CD4-positive, alpha-beta T cell treated with Interleukin-17A for 4 hours (primary cell): Measurements from ENCODE around the gene SMARCC1.

Source experiments
- DNase-seq: peaks from one replicate; pipeline ENCODE4 v3.0.0-alpha.2; 2020; ENCODE audit warnings: mixed read lengths

Gene SMARCC1

DNA sequence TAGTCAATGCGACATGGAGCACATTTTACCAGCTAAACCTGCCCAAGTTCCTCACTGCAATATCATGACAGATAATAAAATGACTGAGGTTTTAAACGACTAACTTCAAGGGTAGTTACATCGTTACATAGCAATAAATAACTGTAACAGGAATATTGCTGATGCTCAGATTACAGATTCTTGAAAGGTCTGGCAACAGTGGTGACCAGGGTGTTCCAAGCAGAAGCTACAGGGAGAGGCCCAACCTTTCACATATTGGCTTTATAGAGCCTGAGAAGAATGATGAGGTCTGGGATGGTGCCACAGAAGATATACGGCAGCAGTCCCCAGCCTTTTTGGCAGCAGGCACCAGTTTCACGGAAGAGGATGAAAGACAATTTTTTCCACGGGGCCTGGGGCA is 151.9 kb downstream of the SMARCC1 start:
- DNase-seq = no peak

- DNase-seq = no peak
Observed at GRCh38 chr3:47628426-47628825, 153.3 kb downstream of the SMARCC1 start.

- DNase-seq = no peak
Observed at GRCh38 chr3:47622671-47623461, 158.8 kb downstream of the SMARCC1 start.

DNA sequence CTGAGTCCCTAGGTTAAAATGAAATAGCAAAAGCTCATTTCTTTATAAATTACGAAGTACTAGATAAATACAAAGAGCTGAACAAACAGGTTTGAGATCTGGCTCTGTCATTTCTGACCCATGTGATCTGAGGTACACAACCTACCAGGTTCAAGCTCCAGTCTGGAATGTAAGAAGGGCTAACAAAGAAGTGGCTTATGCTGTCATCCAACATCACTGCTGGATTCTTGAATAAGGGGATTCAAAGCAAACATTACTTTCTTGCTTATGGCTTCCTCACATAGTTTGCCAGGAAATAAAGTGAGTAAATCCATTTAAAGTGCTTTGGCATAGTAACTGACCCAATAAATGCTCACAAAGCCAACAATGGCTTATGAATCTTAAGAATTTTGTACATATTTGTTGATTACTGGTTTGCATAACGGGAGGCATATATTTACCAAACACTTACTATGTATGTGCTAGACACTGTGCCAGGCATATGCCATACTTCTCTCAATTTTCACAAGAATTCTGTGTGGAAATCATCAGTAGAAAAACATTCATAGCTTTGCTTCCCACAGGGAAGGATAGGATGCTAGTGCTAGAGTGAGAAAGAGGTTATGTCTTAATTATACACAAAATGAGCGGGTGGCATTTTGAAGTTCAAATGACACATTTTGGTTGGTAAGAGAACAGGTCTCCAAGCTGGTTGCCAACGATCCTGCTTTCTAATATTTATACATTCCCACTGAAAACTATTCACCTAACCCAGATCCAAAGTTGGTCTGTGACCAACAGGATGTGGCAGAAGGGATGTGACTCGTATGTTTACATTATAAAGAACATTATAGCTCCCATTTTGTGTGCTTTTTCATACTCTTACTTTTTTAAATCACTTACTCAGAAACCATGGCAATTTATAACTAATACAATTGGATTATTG is 164.3 kb downstream of the SMARCC1 start:
- DNase-seq = no peak

DNA sequence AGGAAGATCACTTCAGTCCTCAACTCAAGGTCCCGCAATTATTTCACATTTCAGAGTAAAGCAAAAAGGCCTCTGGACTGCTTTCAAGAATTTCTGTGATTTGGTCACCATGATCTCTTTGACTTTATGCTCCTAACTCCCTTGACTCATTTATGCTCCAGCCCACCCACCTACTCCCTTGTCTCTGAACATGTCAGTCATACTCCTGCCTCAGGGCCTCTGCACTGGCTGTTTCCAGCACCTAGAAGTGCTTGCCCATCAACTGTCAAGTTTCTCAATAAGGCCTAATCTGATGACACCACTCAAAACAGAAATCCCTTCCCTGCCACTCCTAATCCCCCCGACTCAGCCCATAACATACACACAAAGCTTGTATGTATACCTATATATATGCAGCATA is 166.9 kb downstream of the SMARCC1 start:
- no peak for DNase-seq

DNA sequence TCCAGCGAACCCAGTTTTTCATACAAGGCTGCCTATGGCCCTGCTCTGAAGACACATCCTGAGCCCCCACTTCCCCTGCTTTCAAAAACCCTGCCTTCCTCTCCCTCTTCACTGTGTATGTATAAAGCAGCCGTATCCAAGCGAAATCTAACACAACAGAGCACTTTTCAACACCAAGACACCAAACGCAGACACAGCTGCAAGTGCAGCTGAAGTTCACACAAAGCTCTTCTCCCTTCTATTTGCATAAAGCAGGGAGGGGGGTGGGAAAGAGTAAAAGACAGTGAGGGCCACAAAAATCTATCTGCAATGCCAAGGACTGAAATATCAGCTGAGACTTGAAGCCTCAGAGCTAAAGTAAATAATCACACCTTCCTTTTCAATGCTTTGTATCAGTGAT is 168.0 kb downstream of the SMARCC1 start:
- no peak for DNase-seq

DNA sequence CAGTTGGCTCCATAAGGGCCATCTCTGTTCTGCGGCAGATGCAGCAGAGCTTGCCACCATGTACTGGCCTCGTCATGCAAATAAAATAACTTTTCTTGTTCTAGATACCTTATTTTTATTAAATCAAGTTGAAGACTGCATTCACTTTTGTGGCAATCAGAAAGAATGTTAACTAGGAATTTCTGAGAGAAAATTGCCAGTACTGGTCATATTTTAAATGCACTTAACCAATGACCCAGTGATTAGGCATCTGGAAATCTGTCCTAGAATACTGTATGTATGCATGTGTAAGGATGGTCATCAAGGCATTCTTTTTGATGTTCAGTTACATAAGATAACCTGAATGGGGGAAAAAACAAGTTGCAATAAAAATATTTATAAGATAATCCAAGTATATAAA is 168.8 kb downstream of the SMARCC1 start:
- DNase-seq = no peak

DNA sequence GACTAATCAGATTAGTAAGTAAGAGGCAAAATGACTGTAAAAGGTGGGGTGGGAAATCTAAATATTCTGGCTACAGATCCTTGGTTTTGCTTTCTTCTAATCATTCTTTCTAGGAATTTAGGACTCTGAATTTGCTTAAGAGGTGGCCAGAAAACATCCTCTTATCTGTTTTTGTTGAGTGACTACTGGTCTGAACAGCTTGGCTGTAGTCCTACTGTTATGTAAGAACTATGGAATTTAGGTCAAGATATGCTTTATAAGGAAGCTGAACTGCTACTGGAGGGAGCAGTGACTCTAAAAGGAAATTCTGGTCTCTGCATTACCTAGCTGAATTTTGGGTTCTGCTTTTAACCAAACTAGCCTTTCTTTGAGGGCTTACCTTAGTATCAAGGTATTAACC is 169.5 kb downstream of the SMARCC1 start:
- no peak for DNase-seq

GRCh38 chr3:47611576-47611975 is 170.1 kb downstream of the SMARCC1 start:
- DNase-seq = no peak

DNA sequence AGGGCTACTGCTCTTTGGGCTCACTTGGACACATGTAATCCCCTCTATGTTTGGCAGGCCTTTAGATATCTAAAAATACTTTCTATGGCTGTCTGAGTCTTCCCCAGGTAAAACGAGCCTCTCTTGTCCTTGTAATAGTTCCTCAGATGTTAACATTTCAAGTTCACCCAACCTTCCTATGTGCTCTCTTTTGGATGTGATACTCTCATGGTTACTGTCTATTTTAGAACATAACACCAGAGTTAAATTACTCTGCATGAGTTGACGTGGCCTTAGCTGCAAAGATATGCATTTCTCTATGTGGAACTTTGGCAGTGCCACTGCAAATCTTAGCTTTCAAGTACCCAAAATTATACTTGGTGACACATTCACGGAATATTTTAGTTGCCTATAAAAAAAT is 171.1 kb downstream of the SMARCC1 start:
- no peak for DNase-seq

GRCh38 chr3:47607335-47607734 is 174.4 kb downstream of the SMARCC1 start:
- DNase-seq = no peak

DNA sequence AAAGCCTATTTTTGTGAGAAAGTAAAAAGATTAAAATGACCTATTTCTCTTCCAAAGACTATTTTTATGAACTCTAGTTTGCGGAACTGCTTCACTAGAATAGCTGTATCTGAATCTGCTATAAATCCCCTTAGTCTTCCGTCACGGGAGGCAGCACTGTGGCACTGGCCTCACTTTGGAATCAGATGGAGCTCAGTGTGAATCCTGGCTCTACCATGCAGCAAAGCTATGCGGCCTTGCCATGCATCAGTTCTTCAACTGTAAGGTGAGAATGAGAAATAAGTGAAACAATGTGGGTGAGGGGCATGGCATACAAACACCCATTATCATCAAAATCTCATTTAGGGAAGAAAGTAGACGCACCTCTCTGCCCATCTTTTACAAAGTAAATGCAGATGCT is 175.5 kb downstream of the SMARCC1 start:
- DNase-seq = no peak

- DNase-seq = no peak
Observed at GRCh38 chr3:47605652-47606051, 176.0 kb downstream of the SMARCC1 start.

DNA sequence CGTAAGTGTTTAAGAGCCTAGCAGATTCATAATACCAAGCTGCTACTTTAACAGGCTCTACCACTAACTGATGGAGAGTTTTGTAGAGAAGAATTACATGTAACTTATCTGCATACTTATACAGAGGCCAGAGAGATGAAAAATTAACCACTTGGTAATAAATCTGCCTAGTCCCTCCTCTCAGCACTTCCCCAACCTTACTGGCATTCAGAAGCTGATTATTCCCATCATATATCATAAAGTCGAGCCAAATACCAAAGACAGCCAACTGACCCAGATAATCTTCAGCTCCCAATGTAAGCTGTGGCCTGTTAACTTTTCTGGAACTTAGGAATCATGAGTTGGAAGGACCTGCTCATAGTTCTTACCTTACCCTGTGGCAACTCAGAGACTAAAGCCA is 177.5 kb downstream of the SMARCC1 start:
- no peak for DNase-seq

- no peak for DNase-seq
Observed at GRCh38 chr3:47603332-47603731, 178.4 kb downstream of the SMARCC1 start.

GRCh38 chr3:47601281-47601680 is 180.4 kb downstream of the SMARCC1 start:
- DNase-seq = no peak

- DNase-seq = no peak
Observed at GRCh38 chr3:47594792-47595191, 186.9 kb downstream of the SMARCC1 start.

- DNase-seq = no peak
Observed at GRCh38 chr3:47592066-47592795, 189.5 kb downstream of the SMARCC1 start.

GRCh38 chr3:47590216-47590615 is 191.5 kb downstream of the SMARCC1 start:
- DNase-seq = no peak

- DNase-seq = no peak
Observed at GRCh38 chr3:47588587-47588986, 193.1 kb downstream of the SMARCC1 start.

DNA sequence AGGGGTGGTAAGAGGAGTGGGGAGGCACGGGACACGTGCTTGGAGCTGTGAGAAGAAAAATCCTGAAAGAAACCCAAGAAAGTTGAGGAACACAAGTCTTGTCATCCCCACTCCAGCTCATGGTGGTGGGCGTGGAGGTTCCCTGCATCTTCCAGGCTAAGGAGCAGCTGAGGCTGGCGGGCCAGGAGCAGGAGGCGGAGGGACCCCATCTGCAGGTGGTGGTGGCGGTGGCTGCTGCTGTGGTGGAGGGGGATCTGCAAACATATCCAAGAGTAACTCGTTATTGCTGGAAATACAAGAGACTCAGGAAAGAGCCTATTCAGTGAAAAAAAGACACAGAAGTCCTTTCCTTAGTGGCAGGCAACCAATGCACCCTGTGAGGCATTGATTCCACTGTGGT is 193.6 kb downstream of the SMARCC1 start:
- no peak for DNase-seq

- no peak for DNase-seq
Observed at GRCh38 chr3:47586746-47587145, 194.9 kb downstream of the SMARCC1 start.

DNA sequence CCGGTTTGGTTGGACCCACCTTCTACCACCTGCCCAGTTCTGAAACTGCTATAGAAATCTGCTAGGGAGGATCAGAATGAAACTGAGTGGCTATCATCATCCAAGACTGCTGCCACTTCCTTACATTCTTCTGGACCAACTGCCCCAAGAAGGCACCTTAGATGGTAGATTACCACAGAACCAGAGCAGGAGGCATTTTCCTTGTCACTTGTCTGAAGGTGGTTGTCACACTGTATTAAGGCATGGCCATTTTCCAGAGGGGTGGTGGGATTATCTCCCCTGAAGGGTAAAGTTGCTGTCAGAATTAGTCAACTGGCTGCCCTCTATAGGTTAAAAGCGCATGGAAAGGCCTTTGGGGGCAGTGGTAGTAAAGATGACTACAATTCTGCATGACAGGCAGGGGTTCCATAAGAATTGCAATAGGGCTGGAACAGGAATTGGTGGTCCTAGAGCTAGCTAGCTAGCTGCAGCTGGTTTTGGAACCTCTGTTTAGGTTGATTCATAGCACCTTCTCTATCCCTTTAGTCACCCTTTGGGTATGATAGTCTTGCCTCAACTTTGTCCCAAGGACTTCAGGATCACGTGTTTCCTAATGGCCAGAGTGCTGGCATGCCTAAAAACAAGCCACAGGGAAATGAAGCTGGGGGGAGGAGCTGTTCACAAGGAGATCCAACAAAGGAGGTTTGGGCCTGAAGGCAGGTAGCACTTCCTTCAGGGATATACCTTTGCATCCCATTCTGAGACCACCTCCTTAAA is 198.2 kb downstream of the SMARCC1 start:
- no peak for DNase-seq
